Measurements from ENCODE around the gene CDC5L.

CDC5L gene

GRCh38 chr6:44456966-44457292 lies 69.4 kb downstream of the CDC5L start:
- no peaks in the 10 kb centered on the region for H3K4me1 ChIP-seq (ENCODE audit: control insufficient read depth, insufficient read depth, low read length, poor library complexity, severe bottlenecking)
- DNase-seq = no peak
- no peaks in the 10 kb centered on the region for H3K27me3 ChIP-seq (replicated peaks; ENCODE audit: control insufficient read depth, insufficient read depth, low read length, poor library complexity, severe bottlenecking)
- H3K36me3 ChIP-seq (ENCODE audit: control insufficient read depth, insufficient read depth, low read length) = peaks cover 2% of the 10 kb centered on the region
- no peak overlapping the region for H3K27ac ChIP-seq (ENCODE audit: insufficient read depth, low read length, poor library complexity, severe bottlenecking)
- H3K9me3 ChIP-seq (ENCODE audit: control insufficient read depth, low read length) = no peaks in the 10 kb centered on the region
- H3K4me3 ChIP-seq (ENCODE audit: insufficient read depth, low read depth, low read length, poor library complexity, severe bottlenecking) = no peak overlapping the region

GRCh38 chr6:44457596-44457995 lies 70.1 kb downstream of the CDC5L start:
- Histone ChIP-seq H3K27me3 (replicated peaks; ENCODE audit: control insufficient read depth, insufficient read depth, low read length, poor library complexity, severe bottlenecking) (no peaks in the 10 kb centered on the region), H3K27ac (ENCODE audit: insufficient read depth, low read length, poor library complexity, severe bottlenecking) (no peak overlapping the region), H3K4me3 (ENCODE audit: insufficient read depth, low read depth, low read length, poor library complexity, severe bottlenecking) (no peak overlapping the region), H3K4me1 (ENCODE audit: control insufficient read depth, insufficient read depth, low read length, poor library complexity, severe bottlenecking) (no peaks in the 10 kb centered on the region), H3K36me3 (ENCODE audit: control insufficient read depth, insufficient read depth, low read length) (no peaks in the 10 kb centered on the region), H3K9me3 (ENCODE audit: control insufficient read depth, low read length) (no peaks in the 10 kb centered on the region)
- no peak for DNase-seq

- no peaks in the 10 kb centered on the region for H3K4me1 ChIP-seq (ENCODE audit: control insufficient read depth, insufficient read depth, low read length, poor library complexity, severe bottlenecking)
- no peak for DNase-seq
- H3K27ac ChIP-seq (ENCODE audit: insufficient read depth, low read length, poor library complexity, severe bottlenecking) = no peak overlapping the region
- H3K36me3 ChIP-seq (ENCODE audit: control insufficient read depth, insufficient read depth, low read length) = no peaks in the 10 kb centered on the region
- no peaks in the 10 kb centered on the region for H3K27me3 ChIP-seq (replicated peaks; ENCODE audit: control insufficient read depth, insufficient read depth, low read length, poor library complexity, severe bottlenecking)
- H3K4me3 ChIP-seq (ENCODE audit: insufficient read depth, low read depth, low read length, poor library complexity, severe bottlenecking) = no peak overlapping the region
- H3K9me3 ChIP-seq (ENCODE audit: control insufficient read depth, low read length) = no peaks in the 10 kb centered on the region
Measured at GRCh38 chr6:44458551-44458950, 71.0 kb downstream of the CDC5L start.

- no peak for DNase-seq
- H3K4me1 ChIP-seq (ENCODE audit: control insufficient read depth, insufficient read depth, low read length, poor library complexity, severe bottlenecking) = no peaks in the 10 kb centered on the region
- no peak overlapping the region for H3K4me3 ChIP-seq (ENCODE audit: insufficient read depth, low read depth, low read length, poor library complexity, severe bottlenecking)
- H3K27me3 ChIP-seq (replicated peaks; ENCODE audit: control insufficient read depth, insufficient read depth, low read length, poor library complexity, severe bottlenecking) = no peaks in the 10 kb centered on the region
- H3K9me3 ChIP-seq (ENCODE audit: control insufficient read depth, low read length) = no peaks in the 10 kb centered on the region
- H3K36me3 ChIP-seq (ENCODE audit: control insufficient read depth, insufficient read depth, low read length) = no peaks in the 10 kb centered on the region
- H3K27ac ChIP-seq (ENCODE audit: insufficient read depth, low read length, poor library complexity, severe bottlenecking) = no peak overlapping the region
Measured at GRCh38 chr6:44462335-44462734, 74.8 kb downstream of the CDC5L start.

- H3K27me3 ChIP-seq (replicated peaks; ENCODE audit: control insufficient read depth, insufficient read depth, low read length, poor library complexity, severe bottlenecking) = no peaks in the 10 kb centered on the region
- H3K4me3 ChIP-seq (ENCODE audit: insufficient read depth, low read depth, low read length, poor library complexity, severe bottlenecking) = no peak overlapping the region
- H3K36me3 ChIP-seq (ENCODE audit: control insufficient read depth, insufficient read depth, low read length) = no peaks in the 10 kb centered on the region
- H3K27ac ChIP-seq (ENCODE audit: insufficient read depth, low read length, poor library complexity, severe bottlenecking) = no peak overlapping the region
- no peaks in the 10 kb centered on the region for H3K4me1 ChIP-seq (ENCODE audit: control insufficient read depth, insufficient read depth, low read length, poor library complexity, severe bottlenecking)
- no peak for DNase-seq
- no peaks in the 10 kb centered on the region for H3K9me3 ChIP-seq (ENCODE audit: control insufficient read depth, low read length)
Measured at GRCh38 chr6:44462797-44463727, 75.6 kb downstream of the CDC5L start.

GRCh38 chr6:44463728-44464450 lies 76.4 kb downstream of the CDC5L start:
- H3K36me3 ChIP-seq (ENCODE audit: control insufficient read depth, insufficient read depth, low read length) = no peaks in the 10 kb centered on the region
- H3K9me3 ChIP-seq (ENCODE audit: control insufficient read depth, low read length) = no peaks in the 10 kb centered on the region
- no peak overlapping the region for H3K4me3 ChIP-seq (ENCODE audit: insufficient read depth, low read depth, low read length, poor library complexity, severe bottlenecking)
- no peaks in the 10 kb centered on the region for H3K4me1 ChIP-seq (ENCODE audit: control insufficient read depth, insufficient read depth, low read length, poor library complexity, severe bottlenecking)
- no peaks in the 10 kb centered on the region for H3K27me3 ChIP-seq (replicated peaks; ENCODE audit: control insufficient read depth, insufficient read depth, low read length, poor library complexity, severe bottlenecking)
- no peak overlapping the region for H3K27ac ChIP-seq (ENCODE audit: insufficient read depth, low read length, poor library complexity, severe bottlenecking)
- no peak for DNase-seq

GRCh38 chr6:44464527-44465310 lies 77.2 kb downstream of the CDC5L start:
- Histone ChIP-seq H3K27ac (ENCODE audit: insufficient read depth, low read length, poor library complexity, severe bottlenecking) (no peak overlapping the region), H3K4me3 (ENCODE audit: insufficient read depth, low read depth, low read length, poor library complexity, severe bottlenecking) (no peak overlapping the region), H3K27me3 (replicated peaks; ENCODE audit: control insufficient read depth, insufficient read depth, low read length, poor library complexity, severe bottlenecking) (no peaks in the 10 kb centered on the region), H3K9me3 (ENCODE audit: control insufficient read depth, low read length) (no peaks in the 10 kb centered on the region), H3K4me1 (ENCODE audit: control insufficient read depth, insufficient read depth, low read length, poor library complexity, severe bottlenecking) (no peaks in the 10 kb centered on the region), H3K36me3 (ENCODE audit: control insufficient read depth, insufficient read depth, low read length) (no peaks in the 10 kb centered on the region)
- no peak for DNase-seq

- H3K4me3 ChIP-seq (ENCODE audit: insufficient read depth, low read depth, low read length, poor library complexity, severe bottlenecking) = no peak overlapping the region
- H3K9me3 ChIP-seq (ENCODE audit: control insufficient read depth, low read length) = no peaks in the 10 kb centered on the region
- no peak for DNase-seq
- no peaks in the 10 kb centered on the region for H3K36me3 ChIP-seq (ENCODE audit: control insufficient read depth, insufficient read depth, low read length)
- no peaks in the 10 kb centered on the region for H3K27me3 ChIP-seq (replicated peaks; ENCODE audit: control insufficient read depth, insufficient read depth, low read length, poor library complexity, severe bottlenecking)
- H3K4me1 ChIP-seq (ENCODE audit: control insufficient read depth, insufficient read depth, low read length, poor library complexity, severe bottlenecking) = no peaks in the 10 kb centered on the region
- H3K27ac ChIP-seq (ENCODE audit: insufficient read depth, low read length, poor library complexity, severe bottlenecking) = no peak overlapping the region
Measured at GRCh38 chr6:44466955-44467354, 79.4 kb downstream of the CDC5L start.

- Histone ChIP-seq H3K27ac (ENCODE audit: insufficient read depth, low read length, poor library complexity, severe bottlenecking) (no peak overlapping the region), H3K9me3 (ENCODE audit: control insufficient read depth, low read length) (no peaks in the 10 kb centered on the region), H3K36me3 (ENCODE audit: control insufficient read depth, insufficient read depth, low read length) (no peaks in the 10 kb centered on the region), H3K4me1 (ENCODE audit: control insufficient read depth, insufficient read depth, low read length, poor library complexity, severe bottlenecking) (no peaks in the 10 kb centered on the region), H3K27me3 (replicated peaks; ENCODE audit: control insufficient read depth, insufficient read depth, low read length, poor library complexity, severe bottlenecking) (no peaks in the 10 kb centered on the region), H3K4me3 (ENCODE audit: insufficient read depth, low read depth, low read length, poor library complexity, severe bottlenecking) (no peak overlapping the region)
- no peak for DNase-seq
Measured at GRCh38 chr6:44468835-44469234, 81.3 kb downstream of the CDC5L start.

- Histone ChIP-seq H3K36me3 (ENCODE audit: control insufficient read depth, insufficient read depth, low read length) (no peaks in the 10 kb centered on the region), H3K4me3 (ENCODE audit: insufficient read depth, low read depth, low read length, poor library complexity, severe bottlenecking) (no peak overlapping the region), H3K9me3 (ENCODE audit: control insufficient read depth, low read length) (no peaks in the 10 kb centered on the region), H3K4me1 (ENCODE audit: control insufficient read depth, insufficient read depth, low read length, poor library complexity, severe bottlenecking) (no peaks in the 10 kb centered on the region), H3K27ac (ENCODE audit: insufficient read depth, low read length, poor library complexity, severe bottlenecking) (no peak overlapping the region), H3K27me3 (replicated peaks; ENCODE audit: control insufficient read depth, insufficient read depth, low read length, poor library complexity, severe bottlenecking) (no peaks in the 10 kb centered on the region)
- DNase-seq = no peak
Measured at GRCh38 chr6:44470115-44470464, 82.6 kb downstream of the CDC5L start.

Data from effector memory CD4-positive, alpha-beta T cell (primary cell).